Lung microvascular endothelial cell (primary cell): ENCODE measurements around the gene OPN1MW3. TPM values are rescaled to one million over a fixed set of nuclear protein-coding genes. Genes with fewer than 3 reads are reported as not detected.
"Not testable (repeated sequence)": the region's sequence is repeated elsewhere in the genome, so short reads cannot be mapped to it uniquely, and the experiment has no call there.

Source experiments
- DNase-seq, 2 donors: peaks; one replicate each; pipeline versions ENCODE4 v3.0.0 to v3.0.0-alpha.2; 2010; ENCODE audit warnings: low read depth in 2 of 2
- total RNA-seq: library from RNA; depleted of rRNA; stranded (reverse); fragments of >200 nt; gene quantifications from 2 replicates; pipeline ENCODE4 v1.2.1, GENCODE V29; 2014

Gene OPN1MW3
- total RNA-seq, 1 donor from 2014 or later: 0.20 TPM

DNA sequence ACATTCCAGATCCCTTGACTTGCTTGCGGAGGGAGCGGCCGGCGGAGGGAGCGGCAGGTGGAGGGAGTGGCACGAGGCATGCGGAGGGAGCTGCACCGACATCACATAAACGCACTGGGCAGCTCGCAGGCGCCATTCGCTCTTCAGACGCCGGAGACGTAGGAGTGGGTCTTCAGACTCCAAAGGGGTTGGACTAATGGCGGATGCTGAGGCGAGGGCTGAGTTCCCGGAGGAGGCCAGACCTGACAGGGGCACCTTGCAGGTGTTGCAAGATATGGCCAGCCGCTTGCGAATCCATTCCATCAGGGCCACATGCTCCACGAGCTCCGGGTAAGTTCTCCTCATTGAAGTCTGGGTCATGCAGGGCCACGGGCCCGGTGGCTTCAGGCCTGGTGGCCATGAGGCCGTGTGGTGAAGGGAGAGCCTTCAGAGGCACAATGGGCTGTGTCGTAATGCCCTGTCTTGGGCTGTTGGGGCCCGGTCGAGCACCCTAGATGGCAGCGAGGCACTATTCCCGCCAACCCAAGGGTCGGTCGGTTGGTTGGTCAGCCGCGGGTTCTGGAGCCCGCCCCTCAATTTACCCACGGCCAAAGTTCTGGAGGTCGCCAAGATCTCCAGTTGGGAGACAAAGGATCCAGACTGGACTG, 38.4 kb downstream of the OPN1MW3 start, which contains the start of gene TKTL1:
TKTL1 (plus strand) TSS at position 132 of the 647 bp plus-strand sequence; CDS start at position 197, 65 bp downstream.
- DNase-seq: no peak

DNA sequence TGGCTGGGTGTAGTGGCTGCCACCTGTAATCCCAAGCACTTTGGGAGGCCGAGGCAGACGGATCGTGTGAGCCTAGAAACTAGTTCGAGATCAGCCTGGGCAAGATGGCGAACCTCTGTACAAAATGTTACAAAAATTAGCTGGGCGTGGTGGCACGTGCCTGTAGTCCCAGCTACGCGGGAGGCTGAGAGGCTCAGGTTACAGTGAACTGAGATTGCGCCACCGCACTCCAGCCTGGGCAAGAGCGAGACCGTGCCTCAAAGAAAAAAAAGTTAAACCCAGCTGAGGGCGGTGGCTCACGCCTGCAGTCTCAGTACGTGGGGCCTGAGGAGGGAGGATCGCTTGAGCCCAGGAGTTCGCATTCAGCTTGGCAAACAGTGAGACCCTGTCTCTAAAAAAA, 39.3 kb downstream of the OPN1MW3 start:
- no peak for DNase-seq

DNA sequence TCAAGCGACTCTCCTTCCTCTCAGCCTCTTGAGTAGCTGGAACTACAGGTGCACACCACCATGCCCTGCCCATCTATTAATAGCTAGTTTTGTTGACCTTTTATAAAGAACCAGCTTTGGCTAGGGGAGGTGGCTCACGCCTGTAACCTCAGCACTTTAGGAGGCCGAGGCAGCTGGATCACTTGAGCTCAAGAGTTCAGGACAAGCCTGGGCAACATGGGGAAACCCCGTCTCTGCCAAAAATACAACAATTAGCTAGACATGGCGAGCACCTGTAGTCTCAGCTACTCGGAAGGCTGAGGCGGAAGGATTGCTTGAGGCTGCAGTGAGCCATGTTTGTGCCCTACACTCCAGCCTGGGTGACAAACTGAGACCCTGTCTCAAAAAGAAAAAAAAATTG, 40.9 kb downstream of the OPN1MW3 start:
- DNase-seq: no peak

DNA sequence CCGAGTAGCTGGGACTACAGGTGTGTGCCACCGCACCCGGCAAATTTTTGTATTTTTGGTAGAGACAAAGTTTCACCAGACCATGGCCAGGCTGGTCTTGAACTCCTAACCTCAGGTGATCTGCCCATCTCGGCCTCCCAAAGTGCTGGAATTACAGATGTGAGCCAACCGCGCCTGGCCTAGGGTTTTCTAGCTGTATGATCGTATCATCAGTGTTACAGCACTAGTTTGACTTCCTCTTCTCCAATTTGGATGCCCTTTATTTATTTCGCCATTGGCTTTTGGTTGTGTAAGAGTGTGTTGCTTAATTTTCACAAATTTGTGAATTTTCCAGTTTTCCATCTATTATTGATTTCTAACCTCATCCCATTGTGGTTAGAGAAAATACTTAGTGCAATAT, 43.4 kb downstream of the OPN1MW3 start:
- DNase-seq: no peak

DNA sequence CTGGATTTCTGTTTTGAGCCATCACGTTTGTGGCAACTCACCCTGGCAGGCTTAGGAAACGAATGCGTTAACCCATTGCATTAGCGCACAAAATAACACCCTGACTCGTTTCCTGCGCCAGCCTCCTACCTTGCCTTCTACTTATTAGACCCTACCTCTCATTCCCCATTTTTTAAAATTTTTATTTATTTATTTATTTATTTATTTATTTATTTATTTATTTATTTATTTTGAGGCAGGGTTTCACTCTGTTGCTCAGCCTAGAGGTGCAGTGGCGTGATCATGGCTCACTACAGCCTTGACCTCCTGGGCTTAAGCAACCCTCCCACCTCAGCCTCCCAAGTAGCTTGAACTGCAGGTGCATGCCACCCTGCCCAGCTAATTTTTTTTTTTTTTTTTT, 45.6 kb downstream of the OPN1MW3 start:
- not testable (repeated sequence) for DNase-seq

DNA sequence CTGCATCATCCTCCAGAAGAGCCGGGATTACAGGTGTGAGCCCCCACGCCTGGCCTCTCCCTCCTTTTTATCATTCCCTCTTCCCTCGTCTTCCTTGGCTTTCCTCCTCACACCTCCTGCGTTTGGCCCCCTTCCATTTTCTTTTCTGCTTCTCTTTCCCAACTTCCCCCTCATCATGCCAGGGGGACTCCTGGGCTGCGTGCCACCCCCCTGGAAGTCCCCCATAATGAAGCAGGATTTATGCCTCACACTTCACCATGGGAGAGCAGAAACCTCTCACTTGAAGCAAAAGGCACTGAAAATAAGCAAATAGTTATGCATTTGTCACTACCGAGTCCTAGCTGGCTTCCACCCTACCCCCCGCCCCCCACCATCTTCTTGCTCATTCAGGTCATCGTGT, 46.1 kb downstream of the OPN1MW3 start:
- DNase-seq: no peak

DNA sequence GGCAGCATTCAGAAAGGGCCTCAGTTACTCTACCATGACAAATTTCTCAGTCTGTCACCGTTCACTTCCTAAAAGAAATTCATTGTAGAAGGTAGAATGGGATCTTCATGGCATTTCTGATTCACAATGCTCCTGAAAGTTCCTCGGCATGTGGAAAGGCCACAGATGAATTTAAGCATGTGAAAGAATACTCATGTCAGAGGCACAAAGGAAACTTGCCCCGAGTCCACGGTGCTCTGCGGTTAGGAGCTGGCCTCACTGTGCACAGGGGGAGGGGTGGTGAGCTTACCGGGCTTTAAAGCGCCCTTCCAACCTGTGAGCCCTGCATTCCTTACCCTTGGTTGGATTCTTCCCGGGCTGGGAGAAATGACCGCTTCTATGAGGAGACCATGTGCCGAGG, 47.5 kb downstream of the OPN1MW3 start:
- no peak for DNase-seq

DNA sequence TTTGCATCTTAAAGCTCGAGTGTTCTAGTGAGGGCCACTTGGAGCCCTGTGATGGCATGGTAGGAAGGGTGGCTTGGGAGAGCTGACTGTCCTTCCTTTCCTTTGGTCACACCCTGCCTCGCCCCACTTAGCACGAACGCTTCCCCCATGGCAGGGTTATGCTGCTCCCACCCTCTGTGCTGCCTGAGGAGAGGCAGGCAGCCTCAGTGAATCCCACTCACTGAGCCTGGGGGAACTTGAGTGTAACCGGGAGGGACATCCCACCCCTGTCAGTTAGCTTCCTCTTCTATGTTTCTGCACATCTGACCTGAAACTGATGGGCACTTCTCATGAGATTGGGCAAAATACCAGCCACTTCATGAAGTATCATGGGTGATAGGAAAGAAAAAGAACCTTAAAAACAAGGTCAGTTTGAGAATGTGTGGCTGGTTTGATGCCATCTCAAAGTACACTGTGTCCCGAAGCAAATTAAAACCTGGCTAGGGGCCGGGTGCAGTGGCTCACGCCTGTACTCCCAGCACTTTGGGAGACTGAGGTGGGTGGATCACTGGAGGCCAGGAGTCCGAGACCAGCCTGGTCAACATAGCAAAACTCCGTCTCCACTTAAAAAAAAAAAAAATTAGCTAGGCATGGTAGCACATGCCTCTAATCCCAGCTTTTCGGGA, 48.3 kb downstream of the OPN1MW3 start:
- DNase-seq: no peak

DNA sequence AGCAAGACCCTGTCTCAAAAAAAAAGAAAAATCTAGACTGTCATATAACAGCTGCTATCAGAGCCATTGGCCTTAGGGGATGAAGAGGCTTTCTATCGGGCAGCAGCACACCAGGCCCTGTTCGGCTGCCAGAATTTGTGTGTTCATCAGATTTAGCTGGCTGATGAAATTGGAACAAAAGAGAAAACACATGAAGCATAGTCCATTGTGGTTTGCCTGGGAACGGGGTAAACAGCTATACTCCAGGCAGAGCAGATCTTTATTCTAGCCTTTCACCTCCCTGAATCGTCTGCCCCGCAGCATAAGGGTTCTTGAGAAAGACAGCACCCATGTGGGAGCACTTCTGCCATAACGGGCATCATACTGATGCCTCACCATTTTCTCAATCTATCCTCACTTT, 49.8 kb downstream of the OPN1MW3 start:
- DNase-seq: no peak

DNA sequence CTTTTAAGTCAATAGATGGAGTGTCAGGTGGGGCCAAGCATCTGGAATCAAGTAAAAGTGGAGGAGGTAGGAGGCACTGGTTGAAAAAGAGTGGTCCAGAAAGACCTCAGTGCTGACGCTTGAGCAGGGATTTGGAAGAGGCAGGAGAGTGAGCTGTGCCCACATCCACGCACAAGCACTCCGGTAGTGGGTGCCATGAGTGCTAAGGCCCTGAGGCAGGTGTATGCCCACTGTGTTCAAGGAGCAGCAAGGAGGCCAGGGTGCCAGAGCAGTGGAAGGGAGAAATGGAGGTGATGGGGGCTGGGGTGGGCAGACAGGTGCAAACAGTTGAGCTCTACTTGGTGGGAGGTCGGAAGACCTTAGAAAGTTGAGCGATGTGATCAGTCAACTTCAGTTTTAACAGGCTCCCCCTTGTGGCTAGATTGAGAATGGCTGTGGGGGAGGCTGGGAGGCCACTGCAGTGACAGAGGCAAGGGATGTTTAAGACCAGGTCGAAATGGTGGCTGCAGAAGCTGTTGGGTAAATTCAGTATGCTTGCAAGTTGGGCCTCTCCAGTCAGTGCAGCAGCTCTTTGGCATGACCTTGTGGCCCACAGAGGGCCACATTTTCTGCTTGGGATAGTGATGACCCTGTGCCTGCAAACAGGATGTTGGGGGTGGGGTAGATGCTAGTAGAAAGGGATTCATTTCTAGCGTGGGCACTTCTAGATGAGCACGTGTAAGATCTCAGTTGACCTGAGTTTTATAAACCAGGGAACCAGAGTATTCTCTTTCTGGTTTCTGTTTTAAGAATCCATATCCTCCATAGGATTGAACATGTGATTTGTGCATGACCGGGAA, 50.9 kb downstream of the OPN1MW3 start:
- peak; percentile 49 to 68 for DNase-seq

DNA sequence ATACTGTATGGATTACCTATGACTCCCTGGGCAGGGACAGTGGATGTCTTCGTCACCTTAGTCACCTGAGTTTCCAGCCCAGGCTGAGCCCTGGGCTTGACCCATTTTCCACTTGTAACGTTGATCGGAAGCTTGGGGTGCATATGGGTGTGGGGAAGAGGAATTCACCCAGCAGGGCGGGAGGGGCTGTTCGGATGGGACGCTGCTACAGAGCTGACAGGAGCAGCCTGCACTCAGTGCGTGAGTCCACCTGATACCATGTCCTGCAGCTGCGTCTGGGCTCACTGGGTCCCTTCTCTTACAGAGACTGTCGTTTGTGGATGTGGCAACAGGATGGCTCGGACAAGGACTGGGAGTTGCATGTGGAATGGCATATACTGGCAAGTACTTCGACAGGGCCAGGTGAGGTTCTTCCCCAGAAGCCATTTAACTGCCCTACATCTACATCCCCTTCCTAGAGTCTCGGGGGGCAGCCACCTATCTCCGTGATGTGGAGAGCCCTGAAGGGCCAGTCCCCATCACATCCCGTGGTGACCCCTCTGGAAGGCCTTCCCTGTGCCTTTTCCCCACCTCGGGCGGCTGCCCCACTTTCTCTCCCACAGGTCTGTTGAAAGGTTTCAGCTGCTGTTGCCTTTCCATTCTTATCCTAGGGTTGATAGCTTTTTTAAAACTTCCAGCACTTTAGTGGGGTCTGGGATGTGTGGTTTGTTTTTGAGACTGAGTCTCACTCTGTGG, 51.8 kb downstream of the OPN1MW3 start:
- DNase-seq: no peak

DNA sequence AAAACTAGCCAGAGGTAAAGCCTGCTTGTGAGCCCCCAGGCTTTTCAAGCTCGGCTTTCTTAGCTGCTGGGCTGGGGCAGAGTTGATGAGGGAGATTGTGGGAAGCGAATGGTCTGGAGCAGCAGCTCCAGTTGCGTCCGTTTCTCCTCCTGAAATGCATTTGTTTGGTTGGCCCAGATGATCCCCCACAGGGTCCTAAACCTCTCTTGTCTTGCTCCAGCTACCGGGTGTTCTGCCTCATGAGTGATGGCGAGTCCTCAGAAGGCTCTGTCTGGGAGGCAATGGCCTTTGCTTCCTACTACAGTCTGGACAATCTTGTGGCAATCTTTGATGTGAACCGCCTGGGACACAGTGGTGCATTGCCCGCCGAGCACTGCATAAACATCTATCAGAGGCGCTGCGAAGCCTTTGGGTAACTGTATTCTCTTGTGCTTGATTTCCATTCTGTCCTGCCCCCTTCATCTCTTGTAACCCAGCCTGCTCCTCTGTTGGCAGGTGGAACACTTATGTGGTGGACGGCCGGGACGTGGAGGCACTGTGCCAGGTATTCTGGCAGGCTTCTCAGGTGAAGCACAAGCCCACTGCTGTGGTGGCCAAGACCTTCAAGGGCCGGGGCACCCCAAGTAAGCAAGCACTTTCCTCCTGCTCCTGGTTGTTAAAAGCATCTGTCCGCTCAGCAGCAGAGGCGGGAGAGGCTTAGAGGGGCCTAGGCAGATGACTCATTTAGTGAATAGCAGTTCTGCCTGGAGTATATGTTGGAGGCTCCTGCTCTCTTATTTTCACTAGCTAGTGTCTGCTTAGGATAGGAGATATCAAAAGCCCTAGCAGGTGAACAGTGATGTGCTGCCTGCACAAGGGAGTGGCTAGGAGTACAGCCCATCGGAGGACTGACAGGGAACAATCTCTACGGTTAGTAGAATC, 53.5 kb downstream of the OPN1MW3 start:
- no peak for DNase-seq

DNA sequence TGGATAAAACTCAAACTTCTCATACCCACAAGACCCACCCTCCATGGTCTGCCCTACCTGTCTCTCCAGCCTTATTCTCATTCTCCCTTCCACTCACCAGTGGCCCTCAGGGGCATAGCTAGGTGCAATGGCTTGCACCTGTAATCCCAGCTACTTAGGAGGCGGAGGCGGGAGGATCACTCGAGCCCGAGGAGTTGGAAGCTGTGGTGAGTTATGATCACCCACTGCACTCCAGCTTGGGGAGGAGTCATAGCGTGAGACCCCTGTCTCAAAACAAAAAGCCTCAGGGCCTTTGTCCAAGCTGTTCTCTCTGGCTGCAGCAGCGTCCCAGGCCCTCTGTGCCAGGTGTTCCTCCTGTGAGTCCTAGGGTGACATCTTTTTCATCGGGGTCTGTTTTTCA, 54.7 kb downstream of the OPN1MW3 start:
- no peak for DNase-seq

DNA sequence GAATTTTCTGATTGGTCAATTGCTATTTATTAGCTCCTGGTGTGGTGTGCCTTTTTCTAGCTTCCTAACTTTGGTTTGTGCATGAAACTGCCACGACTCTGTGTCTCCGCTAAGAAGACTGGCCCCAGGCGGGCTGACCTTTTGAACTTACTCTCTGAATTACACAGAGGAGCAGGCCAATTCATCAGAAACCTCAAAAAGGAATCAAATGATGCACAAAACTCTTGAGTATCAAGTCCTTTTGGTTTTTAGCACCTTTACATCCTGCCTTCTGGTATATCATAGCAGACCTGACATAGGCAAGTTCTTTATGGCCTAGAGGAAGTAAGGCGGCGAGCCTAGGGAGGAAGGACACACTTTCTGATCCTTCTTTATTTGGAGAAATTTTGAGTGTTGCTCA, 55.8 kb downstream of the OPN1MW3 start:
- no peak for DNase-seq

DNA sequence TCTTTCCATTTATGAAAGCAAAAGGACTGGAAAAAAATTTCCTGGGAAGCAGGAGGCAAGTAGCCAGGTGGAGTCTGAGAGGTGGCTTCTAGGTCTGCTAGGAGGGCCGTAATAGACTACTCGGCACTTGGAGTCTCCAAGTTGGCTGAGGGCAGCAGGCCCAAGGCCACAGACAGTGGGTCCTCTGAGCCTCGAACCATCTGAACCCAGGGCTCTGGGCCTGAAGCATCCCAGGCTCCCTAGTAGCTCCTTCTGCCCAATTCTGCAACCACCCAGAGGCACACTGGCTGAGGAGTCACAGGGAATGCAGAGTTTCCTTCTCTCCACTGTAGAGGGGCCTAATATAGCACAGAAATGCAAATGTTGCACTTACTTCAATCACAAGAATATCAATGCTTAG, 58.0 kb downstream of the OPN1MW3 start:
- DNase-seq: no peak

DNA sequence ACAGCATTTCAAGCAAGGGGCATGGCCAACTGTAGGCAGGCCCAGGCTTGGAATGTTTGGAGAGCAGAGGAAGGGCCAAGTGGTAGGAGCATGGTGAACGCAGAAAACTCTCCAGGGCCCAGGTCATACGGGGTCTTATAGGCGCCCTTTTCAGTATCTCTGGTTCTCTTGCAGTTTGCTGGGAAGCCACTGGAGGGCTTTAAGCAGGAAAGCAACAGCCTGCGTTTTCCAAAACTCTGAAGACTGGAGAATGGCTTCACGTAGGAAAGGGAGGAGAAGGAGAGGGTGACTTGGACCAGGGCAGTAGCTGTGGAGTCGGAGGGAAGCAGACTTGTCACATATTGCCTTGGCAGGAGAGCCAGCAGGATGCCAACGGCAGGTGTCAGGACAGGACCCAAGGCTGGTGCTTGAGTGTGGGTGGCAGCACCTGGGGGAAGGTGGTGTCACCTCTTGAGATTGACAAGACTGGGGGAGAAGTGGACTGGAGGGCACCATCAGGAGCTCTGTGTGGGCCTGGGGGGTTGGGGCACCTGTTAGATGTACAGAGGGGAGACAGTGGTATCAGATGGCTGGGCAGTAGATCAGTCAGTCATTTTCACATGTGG, 60.1 kb downstream of the OPN1MW3 start:
- DNase-seq: peak; percentile 40 to 46

DNA sequence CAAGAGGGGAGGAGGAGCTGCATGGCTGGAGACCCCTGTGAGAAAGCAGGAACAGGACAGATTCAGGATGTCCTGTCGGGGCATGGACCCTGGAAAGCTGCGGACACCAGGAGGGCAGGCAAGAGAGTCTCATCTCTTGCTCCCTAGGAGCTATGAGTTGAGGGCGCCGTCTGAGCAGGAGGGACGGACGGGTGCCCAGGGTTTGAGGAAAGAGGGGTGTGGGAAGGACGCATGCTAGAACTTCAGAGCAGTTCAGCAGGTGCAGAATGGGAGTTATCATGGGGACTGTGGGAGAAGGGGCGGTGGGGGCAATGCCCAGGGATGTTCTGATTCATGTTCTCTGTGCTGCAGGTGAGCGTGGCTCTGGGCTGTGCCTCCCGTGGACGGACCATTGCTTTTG, 63.0 kb downstream of the OPN1MW3 start:
- DNase-seq: no peak
